Endothelial cell of umbilical vein (primary cell): ENCODE data around the gene ZNF385C. TPM values are rescaled to one million over a fixed set of nuclear protein-coding genes. Genes with fewer than 3 reads are reported as not detected.

Experiments used
- BruUV-seq: library from RNA; stranded (reverse); fragments of 400-500 nt; replicated peaks from 2 replicates; lab custom pipeline; 2021; lab: Mats Ljungman, UMichigan
- CTCF ChIA-PET: fragments of 300-600, 350-600 bp; sonication (Branson Sonifier 250); formaldehyde crosslinking; loops from one replicate; lab custom pipeline; 2021; ENCODE audit warnings: antibody characterized with exemption, inconsistent platforms; lab: Charles Lee
- POLR2A ChIA-PET: fragments of 300-600, 350-600 bp; sonication (Branson Sonifier 250); formaldehyde crosslinking; loops from one replicate; lab custom pipeline; 2021; ENCODE audit warnings: antibody characterized with exemption, inconsistent platforms; lab: Charles Lee
- DNase-seq: peaks from one replicate; pipeline ENCODE4 v3.0.0-alpha.2; 2011; ENCODE audit warnings: low read depth, low spot score
- FAIRE-seq: peaks from 2 replicates; lab custom pipeline; 2011; peaks lifted over from hg19 to GRCh38; lab: Jason Lieb, UNC
- H2AFZ ChIP-seq: 2 replicates; pipeline ENCODE4 v1.6.0; 2012; ENCODE audit warnings: low read depth, low read length, control low read depth, inconsistent platforms
- H3K27ac ChIP-seq: 2 replicates; pipeline ENCODE4 v1.5.1; 2011; ENCODE audit warnings: low read depth, mild to moderate bottlenecking, control low read depth, low read length, moderate library complexity; ENCODE audit not compliant: insufficient read depth
- H3K27me3 ChIP-seq, 2 experiments: 2 replicates each; pipeline versions ENCODE4 v1.6.0 to v1.6.1; 2011; ENCODE audit warnings: low read length in 2 of 2, mixed read lengths in 1 of 2; ENCODE audit not compliant: control insufficient read depth in 2 of 2, insufficient read depth in 2 of 2
- H3K36me3 ChIP-seq, 2 experiments: 2 replicates in 1 of 2; 3 replicates in 1 of 2; pipeline ENCODE4 v1.5.1; 2011; ENCODE audit warnings: low read length in 2 of 2, mild to moderate bottlenecking in 1 of 2, moderate library complexity in 1 of 2; ENCODE audit not compliant: control insufficient read depth in 2 of 2, insufficient read depth in 2 of 2; ENCODE audit errors: extremely low read depth in 1 of 2
- H3K4me1 ChIP-seq: 3 replicates; pipeline ENCODE4 v1.5.1; 2011; ENCODE audit warnings: mild to moderate bottlenecking, low read length; ENCODE audit not compliant: control insufficient read depth, insufficient read depth; ENCODE audit errors: extremely low read depth
- H3K4me2 ChIP-seq: 2 replicates; pipeline ENCODE4 v1.6.1; 2011; ENCODE audit warnings: low read length, control low read depth, mixed read lengths; ENCODE audit not compliant: insufficient read depth
- H3K4me3 ChIP-seq, 3 experiments: fragments of 200-600 bp in 1 of 3; sonication (generic), shearing (Covaris generic) in 1 of 3; replicated peaks in 1 of 3; 2 replicates each; pipeline ENCODE4 v1.5.1; 2011 to 2016; ENCODE audit warnings: control low read depth in 3 of 3, low read length in 3 of 3, mild to moderate bottlenecking in 2 of 3, inconsistent platforms in 1 of 3, low read depth in 1 of 3, moderate library complexity in 1 of 3; ENCODE audit not compliant: insufficient read depth in 1 of 3
- H3K79me2 ChIP-seq: 2 replicates; pipeline ENCODE4 v1.6.0; 2012; ENCODE audit warnings: low read length, inconsistent platforms; ENCODE audit not compliant: control insufficient read depth, insufficient read depth
- H3K9ac ChIP-seq: replicated peaks from 2 replicates; pipeline ENCODE3; 2011; ENCODE audit warnings: low read length, control low read depth; ENCODE audit not compliant: insufficient read depth; ENCODE audit errors: extremely low read depth
- H3K9me1 ChIP-seq: replicated peaks from 3 replicates; pipeline ENCODE4 v1.6.0; 2011; ENCODE audit warnings: mild to moderate bottlenecking, low read length; ENCODE audit not compliant: control insufficient read depth, insufficient read depth; ENCODE audit errors: extremely low read depth
- H3K9me3 ChIP-seq: replicated peaks from 2 replicates; pipeline ENCODE4 v1.5.1; 2012; ENCODE audit warnings: low read length, inconsistent platforms; ENCODE audit not compliant: control insufficient read depth, insufficient read depth
- H4K20me1 ChIP-seq: replicated peaks from 2 replicates; pipeline ENCODE3; 2011; ENCODE audit warnings: mild to moderate bottlenecking, low read length; ENCODE audit not compliant: control insufficient read depth, insufficient read depth; ENCODE audit errors: extremely low read depth
- FOS ChIP-seq: IDR thresholded peaks from 2 replicates; pipeline ENCODE4 v1.6.1; 2011; ENCODE audit warnings: mild to moderate bottlenecking, low read length, moderate library complexity, borderline replicate concordance; ENCODE audit not compliant: insufficient read depth
- MAX ChIP-seq: IDR thresholded peaks from 2 replicates; pipeline ENCODE4 v1.6.1; 2011; ENCODE audit not compliant: insufficient read depth, insufficient read length
- MYC ChIP-seq: IDR thresholded peaks from one replicate; pipeline ENCODE4 v1.6.1; 2011; ENCODE audit warnings: mild to moderate bottlenecking, low read depth, low read length
- POLR2A ChIP-seq: IDR thresholded peaks from 2 replicates; pipeline ENCODE4 v1.6.1; 2012; ENCODE audit warnings: low read depth, mild to moderate bottlenecking, control low read depth, low read length
- POLR2AphosphoS5 ChIP-seq: IDR thresholded peaks from 2 replicates; pipeline ENCODE4 v1.6.1; 2012; ENCODE audit warnings: low read depth, mild to moderate bottlenecking, control low read depth, low read length, moderate library complexity; ENCODE audit not compliant: insufficient read depth
- dilution Hi-C: fragments of 300-500 bp; cut with MboI; formaldehyde crosslinking; loops from one replicate; pipeline ENCODE4 v1.15.0; 2019; ENCODE audit warnings: low sequenced_read_pairs; ENCODE audit not compliant: extremely low pct_ligation_motif_present
- intact Hi-C: fragments of 100-400 bp; cut with micrococcal nuclease; formaldehyde crosslinking; loops from one replicate; pipeline ENCODE4 v1.10.0; 2022
- polyA plus RNA-seq, 4 experiments: library from polyadenylated mRNA; depleted of rRNA in 3 of 4; stranded (reverse) in 3 of 4; unstranded in 1 of 4; fragments of >200 nt; gene quantifications; 2 replicates each; pipeline versions ENCODE4 v1.2.1 to v1.2.3, GENCODE V29; 2011 to 2012; ENCODE audit warnings: missing spikeins in 1 of 4
- total RNA-seq: library from RNA; stranded (reverse); gene quantifications from 2 replicates; pipeline ENCODE4 v1.2.3, GENCODE V29; 2021

ZNF385C gene
- total and polyA plus RNA-seq, 2 donors (not counting 3 experiments of a cell fraction or from before 2014, with no cell fraction given): 0.07 TPM; not detected in 1

- H3K79me2 ChIP-seq: no peaks in the 10 kb centered on the region
- no peaks in the 10 kb centered on the region for H4K20me1 ChIP-seq
- no peak overlapping the region for H3K4me2 ChIP-seq
- no peaks in the 10 kb centered on the region for H3K36me3 ChIP-seq
- H3K27me3 ChIP-seq: no peaks in the 10 kb centered on the region
- H3K4me1 ChIP-seq: peaks cover 9% of the 10 kb centered on the region
- CTCF ChIA-PET: interaction anchor here (0.6 to 2.2 kb wide), 11 partner anchors 9 to 154 kb away, joined by 3 to 13 read pairs (median 5); partner anchors contain the start of gene HSPB9
- TSS peak; percentile 16 for BruUV-seq
- TF ChIP-seq MYC: no peak
- TF ChIP-seq MAX: no peak
- no peak for TF ChIP-seq FOS
- POLR2A ChIA-PET: interaction anchor here (0.8 to 1.7 kb wide), 2 partner anchors 10 to 74 kb away, joined by 4 read pairs; no protein-coding TSS in a partner anchor
- dilution Hi-C loops (loop anchor here (25.0 kb wide), 1 partner anchor 151 kb away; the partner anchor contains the start of gene CNP), intact Hi-C loops (no loop called here)
- H3K27ac ChIP-seq: no peak overlapping the region
- no peak for FAIRE-seq
- H3K9me3 ChIP-seq: no peaks in the 10 kb centered on the region
- no peaks in the 10 kb centered on the region for H3K9me1 ChIP-seq
- H3K4me3 ChIP-seq: no peak overlapping the region
- DNase-seq: no peak
- H2AFZ ChIP-seq: no peak overlapping the region
- no peak overlapping the region for H3K9ac ChIP-seq
Measured at GRCh38 chr17:42113293-42114069, 15.2 kb upstream of the ZNF385C start.

- Histone ChIP-seq H3K9me3 (no peaks in the 10 kb centered on the region), H3K9ac (peak within 1 kb of the TSS; percentile 42), H2AFZ (peak within 1 kb of the TSS; percentile 66), H3K79me2 (no peaks in the 10 kb centered on the region), H3K36me3 (no peaks in the 10 kb centered on the region), H3K27me3 (no peaks in the 10 kb centered on the region), H4K20me1 (no peaks in the 10 kb centered on the region), H3K27ac (peak within 1 kb of the TSS; percentile 5), H3K4me2 (peak within 1 kb of the TSS; percentile 53), H3K9me1 (no peaks in the 10 kb centered on the region), H3K4me3 (peak within 1 kb of the TSS in 2 of 3 experiments; percentile 29 to 31), H3K4me1 (peaks cover 9% of the 10 kb centered on the region)
- peak; percentile 88 for DNase-seq
- dilution Hi-C loops (loop anchor here (25.0 kb wide), 1 partner anchor 150 kb away; the partner anchor contains the start of gene CNP), intact Hi-C loops (loop anchor here (1.0 kb wide), 1 partner anchor 88 kb away; no protein-coding TSS in a partner anchor)
- ChIA-PET POLR2A (interaction anchor here (0.6 to 1.7 kb wide), 2 partner anchors 9 to 40 kb away, joined by 4 to 5 read pairs; no protein-coding TSS in a partner anchor), CTCF (interaction anchor here (0.6 to 2.2 kb wide), 11 partner anchors 11 to 153 kb away, joined by 3 to 13 read pairs (median 4); partner anchors contain the start of gene NKIRAS2)
- TF ChIP-seq MAX (peak; percentile 84), POLR2A (peak; percentile 74), MYC (no peak), POLR2AphosphoS5 (peak; percentile 26)
- no TSS peak for BruUV-seq
- peak; percentile 96 for FAIRE-seq
Measured at GRCh38 chr17:42112552-42113176, 14.4 kb upstream of the ZNF385C start, which contains the start of gene DHX58. Gene DHX58 (minus strand): TSS chr17:42112714. CDS start chr17:42111892, 822 bp downstream.
